ENCODE results near the gene HDAC9.

DNA sequence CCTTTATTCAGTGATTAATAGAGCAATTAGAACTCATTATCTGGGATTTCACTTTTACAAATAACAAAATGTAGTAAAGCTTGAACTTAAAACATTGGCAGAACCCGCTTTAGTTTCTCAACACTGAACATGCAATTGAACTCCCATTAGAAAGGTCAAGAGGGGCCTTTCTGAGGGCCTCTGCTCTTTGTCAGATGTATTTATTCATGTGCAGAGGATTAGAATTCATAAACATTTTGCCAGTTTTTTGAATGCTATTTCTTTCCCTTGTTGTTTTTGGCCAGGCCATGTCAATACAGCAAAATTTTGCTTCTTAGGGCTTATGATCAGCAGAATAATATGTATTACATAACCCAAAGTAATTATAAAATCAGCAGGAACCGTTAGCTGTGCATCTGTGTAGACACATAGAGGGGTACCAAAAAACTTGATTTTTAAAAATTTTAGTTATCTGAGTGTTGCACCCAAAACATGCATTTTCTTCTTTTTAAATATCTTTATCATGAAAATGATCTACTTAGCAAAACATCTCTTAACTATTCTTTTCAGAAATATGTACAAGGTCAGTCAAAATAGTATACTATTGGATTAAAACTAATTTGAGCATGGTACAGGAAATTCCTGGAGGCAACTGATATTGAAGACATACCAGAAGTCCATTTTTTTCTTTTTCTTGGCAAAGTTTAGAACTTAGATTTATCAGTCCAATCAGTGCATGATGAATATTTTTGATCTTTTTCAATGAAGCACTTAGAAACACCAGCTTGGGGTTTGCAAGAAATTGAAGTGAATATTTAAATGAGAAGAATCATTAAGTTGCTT is 444.4 kb downstream of the HDAC9 start:
- TF ChIP-seq, protein P1, sequence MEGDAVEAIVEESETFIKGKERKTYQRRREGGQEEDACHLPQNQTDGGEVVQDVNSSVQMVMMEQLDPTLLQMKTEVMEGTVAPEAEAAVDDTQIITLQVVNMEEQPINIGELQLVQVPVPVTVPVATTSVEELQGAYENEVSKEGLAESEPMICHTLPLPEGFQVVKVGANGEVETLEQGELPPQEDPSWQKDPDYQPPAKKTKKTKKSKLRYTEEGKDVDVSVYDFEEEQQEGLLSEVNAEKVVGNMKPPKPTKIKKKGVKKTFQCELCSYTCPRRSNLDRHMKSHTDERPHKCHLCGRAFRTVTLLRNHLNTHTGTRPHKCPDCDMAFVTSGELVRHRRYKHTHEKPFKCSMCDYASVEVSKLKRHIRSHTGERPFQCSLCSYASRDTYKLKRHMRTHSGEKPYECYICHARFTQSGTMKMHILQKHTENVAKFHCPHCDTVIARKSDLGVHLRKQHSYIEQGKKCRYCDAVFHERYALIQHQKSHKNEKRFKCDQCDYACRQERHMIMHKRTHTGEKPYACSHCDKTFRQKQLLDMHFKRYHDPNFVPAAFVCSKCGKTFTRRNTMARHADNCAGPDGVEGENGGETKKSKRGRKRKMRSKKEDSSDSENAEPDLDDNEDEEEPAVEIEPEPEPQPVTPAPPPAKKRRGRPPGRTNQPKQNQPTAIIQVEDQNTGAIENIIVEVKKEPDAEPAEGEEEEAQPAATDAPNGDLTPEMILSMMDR (IDR thresholded peaks at IDR 0.05): no peak
- no peak for TF ChIP-seq POLR2A (IDR thresholded peaks at IDR 0.05)

Data from adrenal gland (tissue), 5 donors.